Keratinocyte (primary cell): ENCODE results near the gene DLL3. TPM values are rescaled to one million over a fixed set of nuclear protein-coding genes. Genes with fewer than 3 reads are reported as not detected.

Experiments
- DNase-seq: peaks from one replicate; pipeline ENCODE4 v3.0.0-alpha.2; 2011; ENCODE audit warnings: low read depth, missing footprints, low spot score
- FAIRE-seq: peaks from 2 replicates; lab custom pipeline; 2011; peaks lifted over from hg19 to GRCh38; lab: Jason Lieb, UNC
- H2AFZ ChIP-seq: 2 replicates; pipeline ENCODE4 v1.6.0; 2012; ENCODE audit warnings: low read length, control low read depth, inconsistent platforms; ENCODE audit not compliant: control insufficient read depth
- H3K27ac ChIP-seq: 2 replicates; pipeline ENCODE4 v1.5.1; 2011; ENCODE audit warnings: low read length; ENCODE audit not compliant: control insufficient read depth, insufficient read depth
- H3K27me3 ChIP-seq: 3 replicates; pipeline ENCODE4 v1.6.0; 2011; ENCODE audit warnings: low read length; ENCODE audit not compliant: control insufficient read depth, insufficient read depth; ENCODE audit errors: extremely low read depth
- H3K36me3 ChIP-seq, 2 experiments: 2 replicates in 1 of 2; 3 replicates in 1 of 2; pipeline ENCODE4 v1.5.1; 2011; ENCODE audit warnings: low read length in 2 of 2, mild to moderate bottlenecking in 1 of 2; ENCODE audit not compliant: control insufficient read depth in 2 of 2, insufficient read depth in 2 of 2; ENCODE audit errors: extremely low read depth in 1 of 2
- H3K4me1 ChIP-seq: 3 replicates; pipeline ENCODE4 v1.5.1; 2011; ENCODE audit warnings: low read length; ENCODE audit not compliant: control insufficient read depth, insufficient read depth; ENCODE audit errors: extremely low read depth
- H3K4me2 ChIP-seq: 3 replicates; pipeline ENCODE4 v1.6.0; 2011; ENCODE audit warnings: low read depth, low read length; ENCODE audit not compliant: control insufficient read depth, insufficient read depth; ENCODE audit errors: extremely low read depth
- H3K4me3 ChIP-seq, 3 experiments: fragments of 200-600 bp in 1 of 3; sonication (generic) in 1 of 3; 2 replicates in 2 of 3; 3 replicates in 1 of 3; pipeline ENCODE4 v1.5.1; 2011 to 2016; ENCODE audit warnings: low read length in 3 of 3, mild to moderate bottlenecking in 3 of 3, control low read depth in 2 of 3, inconsistent platforms in 1 of 3, low read depth in 1 of 3, mixed read lengths in 1 of 3, mixed run types in 1 of 3, moderate library complexity in 1 of 3; ENCODE audit not compliant: control insufficient read depth in 2 of 3, insufficient read depth in 2 of 3; ENCODE audit errors: extremely low read depth in 1 of 3
- H3K79me2 ChIP-seq: 2 replicates; pipeline ENCODE4 v1.6.0; 2012; ENCODE audit warnings: low read length; ENCODE audit not compliant: control insufficient read depth, insufficient read depth
- H3K9ac ChIP-seq: 3 replicates; pipeline ENCODE4 v1.6.0; 2011; ENCODE audit warnings: low read length; ENCODE audit not compliant: control insufficient read depth, insufficient read depth; ENCODE audit errors: extremely low read depth
- H3K9me1 ChIP-seq: 3 replicates; pipeline ENCODE4 v1.6.0; 2011; ENCODE audit warnings: low read length; ENCODE audit not compliant: control insufficient read depth, insufficient read depth; ENCODE audit errors: extremely low read depth
- H3K9me3 ChIP-seq: 2 replicates; pipeline ENCODE4 v1.5.1; 2012; ENCODE audit warnings: low read depth, low read length; ENCODE audit not compliant: control insufficient read depth
- H4K20me1 ChIP-seq: 3 replicates; pipeline ENCODE4 v1.6.0; 2011; ENCODE audit warnings: low read length; ENCODE audit not compliant: control insufficient read depth, insufficient read depth; ENCODE audit errors: extremely low read depth
- EZH2 ChIP-seq: IDR thresholded peaks from one replicate; pipeline ENCODE4 v1.6.1; 2012; ENCODE audit warnings: inconsistent platforms, mild to moderate bottlenecking, low read length, moderate library complexity
- dilution Hi-C: fragments of 300-500 bp; cut with MboI; formaldehyde crosslinking; loops from one replicate; pipeline ENCODE4 v1.7.0; 2020; ENCODE audit warnings: low sequenced_read_pairs; ENCODE audit not compliant: extremely low pct_ligation_motif_present
- polyA plus RNA-seq, 5 experiments: library from polyadenylated mRNA; depleted of rRNA in 3 of 5; stranded (reverse) in 3 of 5; stranded (forward) in 1 of 5; unstranded in 1 of 5; fragments of >200 nt; gene quantifications; 1 replicate in 1 of 5; 2 replicates in 3 of 5; 3 replicates in 1 of 5; pipeline versions ENCODE4 v1.2.1 to v1.2.3, GENCODE V29; 2011 to 2012; ENCODE audit warnings: missing spikeins in 2 of 5, low read depth in 1 of 5, low replicate concordance in 1 of 5
- TF ChIP-seq, protein P1 (sequence below), 3 experiments: IDR thresholded peaks in 1 of 3; conservative IDR thresholded peaks in 1 of 3; optimal IDR thresholded peaks in 1 of 3; 2 replicates in 2 of 3; 3 replicates in 1 of 3; pipeline versions ENCODE3 to v1.5.1; 2011; ENCODE audit warnings: low read length in 3 of 3, mild to moderate bottlenecking in 3 of 3, moderate library complexity in 2 of 3, control low read depth in 1 of 3, inconsistent platforms in 1 of 3; ENCODE audit not compliant: insufficient read depth in 2 of 3; ENCODE audit errors: extremely low read depth in 1 of 3

The DLL3 gene
- polyA plus RNA-seq, 1 donor (not counting 4 experiments of a cell fraction or from before 2014, with no cell fraction given), result 0.89 TPM

GRCh38 chr19:39515551-39516191, 16.9 kb downstream of the DLL3 start:
- FAIRE-seq (no peak), DNase-seq (no peak)
- H3K9me1 ChIP-seq, result no peaks in the 10 kb centered on the region
- H4K20me1 ChIP-seq, result no peaks in the 10 kb centered on the region
- H2AFZ ChIP-seq, result peak overlapping the region; percentile 26
- peak overlapping the region; percentile 9 to 46 (median 29) for H3K4me3 ChIP-seq
- H3K27ac ChIP-seq, result no peak overlapping the region
- H3K79me2 ChIP-seq, result no peaks in the 10 kb centered on the region
- no peaks in the 10 kb centered on the region for H3K36me3 ChIP-seq
- TF ChIP-seq EZH2, result peak; percentile 21
- TF ChIP-seq, protein P1, sequence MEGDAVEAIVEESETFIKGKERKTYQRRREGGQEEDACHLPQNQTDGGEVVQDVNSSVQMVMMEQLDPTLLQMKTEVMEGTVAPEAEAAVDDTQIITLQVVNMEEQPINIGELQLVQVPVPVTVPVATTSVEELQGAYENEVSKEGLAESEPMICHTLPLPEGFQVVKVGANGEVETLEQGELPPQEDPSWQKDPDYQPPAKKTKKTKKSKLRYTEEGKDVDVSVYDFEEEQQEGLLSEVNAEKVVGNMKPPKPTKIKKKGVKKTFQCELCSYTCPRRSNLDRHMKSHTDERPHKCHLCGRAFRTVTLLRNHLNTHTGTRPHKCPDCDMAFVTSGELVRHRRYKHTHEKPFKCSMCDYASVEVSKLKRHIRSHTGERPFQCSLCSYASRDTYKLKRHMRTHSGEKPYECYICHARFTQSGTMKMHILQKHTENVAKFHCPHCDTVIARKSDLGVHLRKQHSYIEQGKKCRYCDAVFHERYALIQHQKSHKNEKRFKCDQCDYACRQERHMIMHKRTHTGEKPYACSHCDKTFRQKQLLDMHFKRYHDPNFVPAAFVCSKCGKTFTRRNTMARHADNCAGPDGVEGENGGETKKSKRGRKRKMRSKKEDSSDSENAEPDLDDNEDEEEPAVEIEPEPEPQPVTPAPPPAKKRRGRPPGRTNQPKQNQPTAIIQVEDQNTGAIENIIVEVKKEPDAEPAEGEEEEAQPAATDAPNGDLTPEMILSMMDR (optimal IDR thresholded peaks at IDR 0.05 in 1 of 3, IDR thresholded peaks at IDR 0.05 in 1 of 3, conservative IDR thresholded peaks at IDR 0.05 in 1 of 3; ENCODE audit: extremely low read depth in 1 of 3, insufficient read depth in 2 of 3, low read length in 3 of 3), result no peak
- peak overlapping the region; percentile 71 for H3K4me2 ChIP-seq
- H3K4me1 ChIP-seq, result peaks cover 13% of the 10 kb centered on the region
- no peak overlapping the region for H3K9ac ChIP-seq
- peaks cover 58% of the 10 kb centered on the region for H3K27me3 ChIP-seq
- dilution Hi-C loops, result no loop called here
- no peaks in the 10 kb centered on the region for H3K9me3 ChIP-seq

DNA sequence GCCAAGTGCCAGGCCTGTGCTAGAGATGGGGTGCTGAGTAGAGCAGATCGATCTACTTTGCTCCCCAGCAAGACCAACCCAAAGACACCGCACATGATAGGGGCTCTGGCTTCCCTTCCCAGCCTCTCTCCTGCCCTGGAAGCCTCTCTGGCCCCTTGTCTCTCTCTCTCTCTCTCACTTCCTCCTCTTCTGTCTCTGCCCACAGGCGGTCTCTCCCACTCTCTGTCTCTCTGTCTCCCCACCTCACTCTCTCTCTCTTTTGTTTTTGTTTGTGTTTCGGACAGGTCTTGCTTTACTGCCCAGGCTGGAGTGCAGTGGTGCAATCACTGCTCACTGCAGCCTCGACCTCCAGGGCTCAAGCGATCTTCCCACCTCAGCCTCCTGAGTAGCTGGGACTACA, 17.5 kb downstream of the DLL3 start:
- Histone ChIP-seq H3K9me3 (no peaks in the 10 kb centered on the region), H3K9ac (no peak overlapping the region), H3K36me3 (no peaks in the 10 kb centered on the region), H4K20me1 (no peaks in the 10 kb centered on the region), H2AFZ (no peak overlapping the region), H3K27me3 (peaks cover 58% of the 10 kb centered on the region), H3K4me2 (no peak overlapping the region), H3K79me2 (no peaks in the 10 kb centered on the region), H3K9me1 (no peaks in the 10 kb centered on the region), H3K4me1 (peaks cover 13% of the 10 kb centered on the region), H3K4me3 (no peak overlapping the region), H3K27ac (no peak overlapping the region)
- dilution Hi-C loops, result no loop called here
- no peak for FAIRE-seq
- no peak for DNase-seq
- peak; percentile 3 for TF ChIP-seq EZH2
- TF ChIP-seq, protein P1 (optimal IDR thresholded peaks at IDR 0.05 in 1 of 3, IDR thresholded peaks at IDR 0.05 in 1 of 3, conservative IDR thresholded peaks at IDR 0.05 in 1 of 3; ENCODE audit: extremely low read depth in 1 of 3, insufficient read depth in 2 of 3, low read length in 3 of 3), result no peak
